Endodermal cell (in vitro differentiated cells): ENCODE results near the gene MMP24. TPM values are rescaled to one million over a fixed set of nuclear protein-coding genes. Genes with fewer than 3 reads are reported as not detected.

Source experiments
- DNase-seq: peaks from one replicate; pipeline ENCODE4 v3.0.0-alpha.2; 2017
- H3K27ac ChIP-seq: 2 replicates; pipeline ENCODE4 v1.5.1; 2013; ENCODE audit warnings: mild to moderate bottlenecking, low read depth, low read length, moderate library complexity
- H3K27me3 ChIP-seq: 2 replicates; pipeline ENCODE4 v1.6.1; 2013; ENCODE audit warnings: mild to moderate bottlenecking, low read length, moderate library complexity; ENCODE audit not compliant: insufficient read depth, control insufficient read depth, poor library complexity, severe bottlenecking
- H3K36me3 ChIP-seq: 2 replicates; pipeline ENCODE4 v1.7.0; 2013; ENCODE audit warnings: mild to moderate bottlenecking, low read length, moderate library complexity; ENCODE audit not compliant: control insufficient read depth, insufficient read depth
- H3K4me1 ChIP-seq: one replicate; pipeline ENCODE4 v1.7.0; 2013; ENCODE audit warnings: low read length; ENCODE audit not compliant: control insufficient read depth, insufficient read depth
- H3K4me3 ChIP-seq: 2 replicates; pipeline ENCODE4 v1.5.1; 2013; ENCODE audit warnings: mild to moderate bottlenecking, low read length, moderate library complexity
- H3K9ac ChIP-seq: 2 replicates; pipeline ENCODE4 v1.6.1; 2013; ENCODE audit warnings: mild to moderate bottlenecking, low read length, moderate library complexity; ENCODE audit not compliant: poor library complexity, severe bottlenecking; ENCODE audit errors: extremely low read depth
- H3K9me3 ChIP-seq: 2 replicates; pipeline ENCODE4 v1.6.1; 2013; ENCODE audit warnings: mild to moderate bottlenecking, low read length, moderate library complexity; ENCODE audit not compliant: control insufficient read depth
- H3K27ac Mint-ChIP-seq: 2 replicates; pipeline ENCODE4 v1.8.0; 2020; ENCODE audit warnings: mixed read lengths
- H3K27me3 Mint-ChIP-seq: 2 replicates; pipeline ENCODE4 v1.8.0; 2021; ENCODE audit warnings: mild to moderate bottlenecking, mixed read lengths; ENCODE audit not compliant: insufficient read depth
- H3K36me3 Mint-ChIP-seq: 2 replicates; pipeline ENCODE4 v1.8.0; 2020; ENCODE audit warnings: low read depth, mixed read lengths
- H3K4me1 Mint-ChIP-seq: 2 replicates; pipeline ENCODE4 v1.8.0; 2020; ENCODE audit warnings: mixed read lengths
- H3K4me3 Mint-ChIP-seq: 2 replicates; pipeline ENCODE4 v1.8.0; 2020; ENCODE audit warnings: mild to moderate bottlenecking, moderate library complexity, mixed read lengths
- H3K9me3 Mint-ChIP-seq: 2 replicates; pipeline ENCODE4 v1.8.0; 2020; ENCODE audit warnings: mild to moderate bottlenecking, mixed read lengths
- CTCF ChIP-seq: fragments of 200-600 bp; sonication (generic); conservative IDR thresholded peaks from 2 replicates; pipeline ENCODE4 v1.5.0; 2021; ENCODE audit warnings: antibody characterized with exemption, mild to moderate bottlenecking
- WGBS, 2 experiments: methylation state at CpG; one replicate each; pipeline versions ENCODE4 v1.1.5 to v1.1.7; 2013; ENCODE audit warnings: missing lambda C conversion rate in 2 of 2, mixed read lengths in 1 of 2; ENCODE audit not compliant: insufficient coverage in 1 of 2, insufficient read length in 1 of 2; 5-methylcytosine and 5-hydroxymethylcytosine counted together
- total RNA-seq, 2 donors: library from RNA; stranded (reverse); fragmentation: NEBNext Ultra II Directional in 1 of 2; extraction: Animal tissue kit (Norgen Biotek cat#: 25700) in 1 of 2; gene quantifications; 2 replicates in 1 of 2; 3 replicates in 1 of 2; pipeline ENCODE4 v1.2.1, GENCODE V29; 2021

MMP24 gene
- total RNA-seq, 2 donors from 2014 or later, result 1.3 to 5.9 TPM

- Histone ChIP-seq H3K36me3 (peaks cover 58% of the 10 kb centered on the region), H3K4me1 (peaks cover 5% of the 10 kb centered on the region), H3K27me3 (no peaks in the 10 kb centered on the region), H3K9ac (no peak overlapping the region), H3K9me3 (no peaks in the 10 kb centered on the region), H3K4me3 (no peak overlapping the region), H3K27ac (no peak overlapping the region)
- Mint-ChIP-seq H3K4me1 (peaks cover 8% of the 10 kb centered on the region), H3K36me3 (peaks cover 55% of the 10 kb centered on the region), H3K4me3 (no peak overlapping the region), H3K27me3 (no peaks in the 10 kb centered on the region), H3K27ac (peak overlapping the region; percentile 90), H3K9me3 (no peaks in the 10 kb centered on the region)
- DNase-seq, result no peak
- WGBS, 2 experiments, result 98 to 100% methylated on average over 4 to 7 of the region's 7 CpGs
- no peak for TF ChIP-seq CTCF
Measured at GRCh38 chr20:35279533-35280174, 53.2 kb downstream of the MMP24 start.

- Histone ChIP-seq H3K4me1 (peaks cover 8% of the 10 kb centered on the region), H3K9me3 (no peaks in the 10 kb centered on the region), H3K27me3 (no peaks in the 10 kb centered on the region), H3K9ac (no peak overlapping the region), H3K27ac (no peak overlapping the region), H3K4me3 (no peak overlapping the region), H3K36me3 (peaks cover 58% of the 10 kb centered on the region)
- peak overlapping the region; percentile 16 for H3K27ac Mint-ChIP-seq
- H3K4me1 Mint-ChIP-seq, result peaks cover 14% of the 10 kb centered on the region
- peaks cover 55% of the 10 kb centered on the region for H3K36me3 Mint-ChIP-seq
- TF ChIP-seq CTCF, result no peak
- H3K27me3 Mint-ChIP-seq, result no peaks in the 10 kb centered on the region
- WGBS, 2 experiments, result 97 to 98% methylated on average over 6 of the region's 6 CpGs
- DNase-seq, result no peak
- no peaks in the 10 kb centered on the region for H3K9me3 Mint-ChIP-seq
- H3K4me3 Mint-ChIP-seq, result no peak overlapping the region
Measured at GRCh38 chr20:35280523-35280922, 54.0 kb downstream of the MMP24 start.

- H3K36me3 Mint-ChIP-seq, result peaks cover 50% of the 10 kb centered on the region
- DNase-seq, result no peak
- WGBS, 2 experiments, result 89 to 96% methylated on average over 7 to 10 of the region's 10 CpGs
- no peak overlapping the region for H3K27ac ChIP-seq
- no peaks in the 10 kb centered on the region for H3K27me3 Mint-ChIP-seq
- no peak overlapping the region for H3K4me3 ChIP-seq
- peaks cover 21% of the 10 kb centered on the region for H3K4me1 Mint-ChIP-seq
- H3K4me3 Mint-ChIP-seq, result no peak overlapping the region
- TF ChIP-seq CTCF, result no peak
- H3K36me3 ChIP-seq, result peaks cover 50% of the 10 kb centered on the region
- no peaks in the 10 kb centered on the region for H3K9me3 ChIP-seq
- H3K9me3 Mint-ChIP-seq, result no peaks in the 10 kb centered on the region
- H3K27ac Mint-ChIP-seq, result no peak overlapping the region
- H3K4me1 ChIP-seq, result peaks cover 9% of the 10 kb centered on the region
- H3K27me3 ChIP-seq, result no peaks in the 10 kb centered on the region
- H3K9ac ChIP-seq, result no peak overlapping the region
Measured at GRCh38 chr20:35281506-35282101, 55.1 kb downstream of the MMP24 start.
